AG10803 (cell line): Measurements from ENCODE around the gene WDFY1.

Experiments used
- DNase-seq: peaks from one replicate; pipeline ENCODE4 v3.0.0; 2010; ENCODE audit warnings: low read depth
- H3K4me3 ChIP-seq: 2 replicates; pipeline ENCODE4 v1.5.1; 2011; ENCODE audit warnings: mild to moderate bottlenecking, low read length, control low read depth
- CTCF ChIP-seq: conservative IDR thresholded peaks from 2 replicates; pipeline ENCODE4 v1.5.1; 2011; ENCODE audit warnings: mild to moderate bottlenecking, low read length, control low read depth, inconsistent platforms

Gene WDFY1

GRCh38 chr2:223901854-223902253 lies 43.3 kb downstream of the WDFY1 start:
- no peak overlapping the region for H3K4me3 ChIP-seq
- TF ChIP-seq CTCF: no peak
- DNase-seq: no peak

GRCh38 chr2:223901311-223901710 lies 43.8 kb downstream of the WDFY1 start:
- no peak for DNase-seq
- no peak overlapping the region for H3K4me3 ChIP-seq
- no peak for TF ChIP-seq CTCF

DNA sequence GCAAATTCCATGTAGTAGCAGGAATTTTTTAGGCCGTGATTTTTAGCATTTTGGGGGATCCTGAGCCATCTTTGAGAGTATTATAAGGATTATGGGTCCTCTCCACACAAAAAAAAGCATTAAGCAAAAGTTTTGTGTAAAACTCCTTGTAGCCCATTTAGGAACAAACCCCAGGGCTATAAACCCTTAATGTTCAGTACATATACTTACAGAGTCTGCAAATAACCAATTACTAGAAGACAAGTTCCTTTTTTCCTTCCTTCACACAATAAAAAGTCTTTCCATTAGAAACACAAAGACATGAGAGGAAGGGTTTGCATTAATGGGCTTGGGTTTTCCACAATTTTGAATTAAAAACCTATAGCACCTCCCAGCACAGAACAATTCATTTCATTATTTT lies 44.6 kb downstream of the WDFY1 start:
- no peak for DNase-seq
- no peak for TF ChIP-seq CTCF
- no peak overlapping the region for H3K4me3 ChIP-seq

GRCh38 chr2:223900066-223900465 lies 45.1 kb downstream of the WDFY1 start:
- no peak for DNase-seq
- no peak for TF ChIP-seq CTCF
- no peak overlapping the region for H3K4me3 ChIP-seq

GRCh38 chr2:223897669-223898330 lies 47.3 kb downstream of the WDFY1 start:
- DNase-seq: no peak
- TF ChIP-seq CTCF: no peak
- no peak overlapping the region for H3K4me3 ChIP-seq

DNA sequence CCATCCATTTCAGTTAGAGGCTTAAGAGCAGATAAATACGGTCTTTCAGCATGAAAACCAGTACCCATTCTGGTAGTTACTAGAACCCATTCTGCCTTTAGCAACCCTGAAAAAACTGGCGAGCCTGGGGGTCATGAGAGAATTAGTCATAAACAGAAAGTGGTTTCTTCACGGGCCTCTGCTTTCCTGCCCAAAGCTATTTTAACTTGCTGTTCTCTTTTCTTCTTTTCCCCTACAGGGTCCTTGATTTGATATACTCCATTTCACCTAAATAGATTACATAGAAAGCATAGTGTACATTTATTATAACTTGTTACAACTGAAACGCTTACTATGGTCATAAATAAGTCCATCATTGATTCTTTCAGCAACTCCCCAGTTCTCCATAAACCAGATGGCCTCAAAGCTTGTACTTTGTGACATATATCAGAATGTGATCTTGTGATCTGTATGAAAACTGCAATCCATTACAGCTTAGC lies 48.3 kb downstream of the WDFY1 start:
- TF ChIP-seq CTCF: no peak
- no peak overlapping the region for H3K4me3 ChIP-seq
- no peak for DNase-seq

- TF ChIP-seq CTCF: no peak
- no peak overlapping the region for H3K4me3 ChIP-seq
- DNase-seq: no peak
Observed at GRCh38 chr2:223894968-223895367, 50.2 kb downstream of the WDFY1 start.
